Lung (tissue), 12 donors: ENCODE results near the gene NDUFS7. TPM values are rescaled to one million over a fixed set of nuclear protein-coding genes. Genes with fewer than 3 reads are reported as not detected.

Source experiments
- ATAC-seq: fragments of 200-7000 bp; cut with Tn5 transposase; one replicate; pipeline ENCODE4 v1.9.1; 2020; ENCODE audit warnings: moderate number of reproducible peaks; ENCODE audit not compliant: insufficient read depth, low FRiP score
- DNase-seq, 3 donors: peaks; one replicate each; pipeline ENCODE4 v3.0.0-alpha.2; 2013 to 2017
- H3K27ac ChIP-seq, 2 donors: one replicate each; pipeline ENCODE4 v1.5.1; 2013; ENCODE audit warnings: mild to moderate bottlenecking in 2 of 2, moderate library complexity in 2 of 2, control low read depth in 1 of 2, inconsistent platforms in 1 of 2, low read depth in 1 of 2, low read length in 1 of 2
- H3K27me3 ChIP-seq, 3 donors: one replicate each; pipeline ENCODE4 v1.5.1; 2013; ENCODE audit warnings: low read length in 2 of 3; ENCODE audit not compliant: control insufficient read depth in 3 of 3, insufficient read depth in 3 of 3
- H3K36me3 ChIP-seq, 4 donors: one replicate each; pipeline ENCODE4 v1.5.1; 2013; ENCODE audit warnings: low read length in 4 of 4, mild to moderate bottlenecking in 1 of 4, moderate library complexity in 1 of 4; ENCODE audit not compliant: control insufficient read depth in 4 of 4, insufficient read depth in 4 of 4
- H3K4me1 ChIP-seq, 5 donors: one replicate each; pipeline ENCODE4 v1.5.1; 2013; ENCODE audit warnings: low read length in 5 of 5, mild to moderate bottlenecking in 2 of 5, moderate library complexity in 1 of 5; ENCODE audit not compliant: control insufficient read depth in 5 of 5, insufficient read depth in 5 of 5
- H3K4me3 ChIP-seq: one replicate; pipeline ENCODE4 v1.5.1; 2013; ENCODE audit warnings: mild to moderate bottlenecking, control low read depth, moderate library complexity
- H3K9ac ChIP-seq, 2 donors: one replicate each; pipeline ENCODE4 v1.5.1; 2013; ENCODE audit warnings: low read length in 2 of 2, control low read depth in 1 of 2; ENCODE audit not compliant: insufficient read depth in 1 of 2
- H3K9me3 ChIP-seq, 4 donors: one replicate each; pipeline ENCODE4 v1.5.1; 2013; ENCODE audit warnings: low read length in 3 of 4, mild to moderate bottlenecking in 1 of 4, moderate library complexity in 1 of 4; ENCODE audit not compliant: control insufficient read depth in 4 of 4, insufficient read depth in 3 of 4
- WGBS, 2 donors: extraction: QIAGEN DNeasy Blood & Tissue Kit; methylation state at CpG; one replicate each; pipeline ENCODE4 v1.1.7; 2013; 5-methylcytosine and 5-hydroxymethylcytosine counted together
- polyA plus RNA-seq, 2 donors: library from polyadenylated mRNA; stranded (reverse); fragments of 200-250 nt; gene quantifications; one replicate each; pipeline ENCODE4 v1.2.1, GENCODE V29; 2013
- total RNA-seq, 2 donors: library from RNA; depleted of rRNA in 1 of 2; stranded (reverse); fragments of >200 nt in 1 of 2; gene quantifications; one replicate each; pipeline ENCODE4 v1.2.1, GENCODE V29; 2014 to 2021
- TF ChIP-seq, protein P1 (sequence below): IDR thresholded peaks from 2 replicates; pipeline ENCODE4 v1.5.1; 2012; ENCODE audit warnings: mild to moderate bottlenecking; ENCODE audit errors: control extremely low read depth, extremely low read depth
- donor health status: control.
- donor health status: control.
- donor health status: Bipolar disorder and iron deficiency.
- donor health status: healthy.
- donor health status: DM: yes; HTN: yes; CAD: no.

The NDUFS7 gene
- total and polyA plus RNA-seq, 4 donors, result 33.4 to 133 (median 108) TPM

DNA sequence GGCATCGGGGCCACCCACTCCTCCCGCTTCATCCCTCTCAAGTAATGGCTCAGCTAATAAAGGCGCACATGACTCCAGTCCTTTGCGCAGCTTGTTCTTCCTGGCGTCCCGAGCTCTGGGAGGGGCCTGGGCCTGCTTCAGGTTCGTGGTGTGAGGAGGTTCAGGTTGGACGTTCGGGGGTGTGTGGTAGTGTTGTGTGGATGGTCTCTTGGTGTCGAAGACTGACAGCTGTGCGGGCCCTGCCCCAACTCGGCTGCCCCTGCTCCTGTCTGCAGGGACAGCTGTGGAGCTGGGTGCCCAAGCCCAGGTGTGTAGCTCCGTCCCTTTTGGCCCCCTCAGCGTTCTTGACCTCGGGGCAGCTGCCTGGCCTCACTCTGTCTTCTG is 56.7 kb downstream of the NDUFS7 start:
- no peak for DNase-seq
- no peak overlapping the region for H3K27ac ChIP-seq
- WGBS, 2 donors, result 89 to 94% methylated on average over 15 of the region's 15 CpGs
- peaks cover 0 to 2% (median 0%) of the 10 kb centered on the region in 3 donors for H3K27me3 ChIP-seq
- TF ChIP-seq, protein P1, sequence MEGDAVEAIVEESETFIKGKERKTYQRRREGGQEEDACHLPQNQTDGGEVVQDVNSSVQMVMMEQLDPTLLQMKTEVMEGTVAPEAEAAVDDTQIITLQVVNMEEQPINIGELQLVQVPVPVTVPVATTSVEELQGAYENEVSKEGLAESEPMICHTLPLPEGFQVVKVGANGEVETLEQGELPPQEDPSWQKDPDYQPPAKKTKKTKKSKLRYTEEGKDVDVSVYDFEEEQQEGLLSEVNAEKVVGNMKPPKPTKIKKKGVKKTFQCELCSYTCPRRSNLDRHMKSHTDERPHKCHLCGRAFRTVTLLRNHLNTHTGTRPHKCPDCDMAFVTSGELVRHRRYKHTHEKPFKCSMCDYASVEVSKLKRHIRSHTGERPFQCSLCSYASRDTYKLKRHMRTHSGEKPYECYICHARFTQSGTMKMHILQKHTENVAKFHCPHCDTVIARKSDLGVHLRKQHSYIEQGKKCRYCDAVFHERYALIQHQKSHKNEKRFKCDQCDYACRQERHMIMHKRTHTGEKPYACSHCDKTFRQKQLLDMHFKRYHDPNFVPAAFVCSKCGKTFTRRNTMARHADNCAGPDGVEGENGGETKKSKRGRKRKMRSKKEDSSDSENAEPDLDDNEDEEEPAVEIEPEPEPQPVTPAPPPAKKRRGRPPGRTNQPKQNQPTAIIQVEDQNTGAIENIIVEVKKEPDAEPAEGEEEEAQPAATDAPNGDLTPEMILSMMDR, result no peak
- no peak for ATAC-seq
- H3K4me1 ChIP-seq, result peaks cover 0 to 17% (median 3%) of the 10 kb centered on the region in 5 donors
- H3K9ac ChIP-seq, result no peak overlapping the region
- no peaks in the 10 kb centered on the region for H3K9me3 ChIP-seq
- no peak overlapping the region for H3K4me3 ChIP-seq
- H3K36me3 ChIP-seq, result peaks cover 19 to 35% (median 30%) of the 10 kb centered on the region in 4 donors

DNA sequence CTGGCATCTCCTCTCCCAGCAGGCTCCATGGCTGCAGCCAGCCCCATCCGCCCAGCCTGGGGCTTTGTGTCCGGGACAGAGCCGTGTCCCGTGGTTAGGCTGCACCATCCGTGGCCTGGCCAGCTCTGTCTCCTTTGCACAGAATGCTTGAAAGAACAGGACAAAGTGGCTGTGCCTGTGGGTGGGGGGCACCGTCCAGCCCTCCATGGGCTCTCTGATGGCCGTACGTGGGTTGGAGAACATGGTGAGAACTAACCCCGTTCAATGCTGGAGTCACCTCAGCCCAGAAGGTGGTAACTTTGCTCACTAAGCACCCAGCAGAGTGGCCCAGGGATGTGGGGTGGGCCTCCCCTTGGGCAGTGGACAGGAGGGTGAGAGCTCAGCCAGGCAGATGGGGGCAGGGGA is 57.3 kb downstream of the NDUFS7 start:
- Histone ChIP-seq H3K9ac (no peak overlapping the region), H3K36me3 (peaks cover 19 to 35% (median 28%) of the 10 kb centered on the region in 4 donors), H3K27ac (no peak overlapping the region), H3K4me3 (no peak overlapping the region), H3K4me1 (peaks cover 0 to 17% (median 3%) of the 10 kb centered on the region in 5 donors), H3K9me3 (no peaks in the 10 kb centered on the region), H3K27me3 (peaks cover 0 to 3% (median 0%) of the 10 kb centered on the region in 3 donors)
- TF ChIP-seq, protein P1, result no peak
- 95 to 96% methylated on average over 9 of the region's 9 CpGs for WGBS, 2 donors
- DNase-seq (no peak), ATAC-seq (no peak)

DNA sequence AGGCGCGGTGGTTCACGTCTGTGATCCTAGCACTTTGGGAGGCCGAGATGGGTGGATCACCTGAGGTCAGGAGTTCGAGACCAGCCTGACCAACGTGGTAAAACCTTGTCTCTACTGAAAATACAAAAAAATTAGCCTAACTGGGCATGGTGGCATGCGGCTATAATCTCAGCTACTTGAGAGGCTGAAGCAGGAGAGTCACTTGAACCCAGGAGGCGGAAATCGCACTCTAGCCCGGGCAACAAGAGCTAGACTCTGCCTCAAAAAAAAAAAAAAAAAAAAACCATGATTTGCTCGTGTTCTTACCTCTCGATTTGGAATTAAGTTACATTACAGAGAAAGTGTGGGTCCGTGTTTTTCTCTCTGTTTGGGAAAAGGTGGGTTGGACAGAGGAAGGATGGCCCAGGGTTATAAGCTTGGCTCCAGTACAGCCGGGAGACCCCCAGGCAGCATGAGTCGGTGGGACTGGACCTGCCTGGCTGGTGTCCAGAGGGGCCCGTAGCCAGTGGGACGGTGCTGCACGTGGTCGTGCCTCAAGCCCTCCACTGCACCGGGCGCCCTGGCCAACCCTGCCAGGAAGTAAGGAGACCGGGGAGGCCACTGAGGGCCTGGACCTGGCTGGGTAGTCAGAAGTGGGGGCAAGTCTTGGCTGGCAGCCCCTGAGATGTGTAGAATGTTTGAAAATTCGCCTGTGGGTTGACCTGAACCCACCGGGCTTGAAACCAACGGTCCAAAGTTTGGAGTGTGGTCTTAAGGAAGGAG is 58.2 kb downstream of the NDUFS7 start:
- H3K4me3 ChIP-seq, result no peak overlapping the region
- DNase-seq (no peak), ATAC-seq (no peak)
- H3K27ac ChIP-seq, result no peak overlapping the region
- peaks cover 19 to 32% (median 28%) of the 10 kb centered on the region in 4 donors for H3K36me3 ChIP-seq
- H3K27me3 ChIP-seq, result peaks cover 0 to 3% (median 0%) of the 10 kb centered on the region in 3 donors
- H3K9me3 ChIP-seq, result no peaks in the 10 kb centered on the region
- no peak overlapping the region for H3K9ac ChIP-seq
- peaks cover 0 to 21% (median 3%) of the 10 kb centered on the region in 5 donors for H3K4me1 ChIP-seq
- TF ChIP-seq, protein P1, result no peak
- WGBS, 2 donors, result 91% methylated on average over 25 of the region's 25 CpGs

Other genes starting within 250 kb of the NDUFS7 start
- gene SBNO2, start 209.6 kb upstream of the NDUFS7 start, total RNA-seq, result 100 to 1,000 TPM in 1 of 2 donors, 10 to 100 TPM in 1; 45.6 to 128 TPM
- gene SBNO2, start 209.6 kb upstream of the NDUFS7 start, polyA plus RNA-seq, result 100 to 1,000 TPM in 1 of 2 donors, 10 to 100 TPM in 1; 63.3 to 155 TPM
- gene STK11, start 178.1 kb upstream of the NDUFS7 start, total RNA-seq, result 10 to 100 TPM; 51.0 to 58.3 TPM
- 10 to 100 TPM; 43.1 to 59.8 TPM for gene STK11, start 178.1 kb upstream of the NDUFS7 start, polyA plus RNA-seq
- gene CBARP, start 145.9 kb upstream of the NDUFS7 start, total RNA-seq, result under 1 TPM; 0.23 to 0.83 TPM
- under 1 TPM; 0.41 to 0.77 TPM for gene CBARP, start 145.9 kb upstream of the NDUFS7 start, polyA plus RNA-seq
- gene ATP5F1D, start 142.2 kb upstream of the NDUFS7 start, total RNA-seq, result 100 to 1,000 TPM in 1 of 2 donors, 10 to 100 TPM in 1; 27.1 to 217 TPM
- gene ATP5F1D, start 142.2 kb upstream of the NDUFS7 start, polyA plus RNA-seq, result 100 to 1,000 TPM; 157 to 266 TPM
- gene MIDN, start 135.3 kb upstream of the NDUFS7 start, total RNA-seq, result 100 to 1,000 TPM in 1 of 2 donors, 10 to 100 TPM in 1; 39.7 to 185 TPM
- 10 to 100 TPM; 49.3 to 68.0 TPM for gene MIDN, start 135.3 kb upstream of the NDUFS7 start, polyA plus RNA-seq
- 100 to 1,000 TPM; 435 to 443 TPM for gene CIRBP, start 114.6 kb upstream of the NDUFS7 start, total RNA-seq
- gene CIRBP, start 114.6 kb upstream of the NDUFS7 start, polyA plus RNA-seq, result 100 to 1,000 TPM; 313 to 488 TPM
- gene FAM174C, start 108.4 kb upstream of the NDUFS7 start, total RNA-seq, result 10 to 100 TPM; 17.5 to 66.5 TPM
- 10 to 100 TPM; 72.3 to 89.3 TPM for gene FAM174C, start 108.4 kb upstream of the NDUFS7 start, polyA plus RNA-seq
- under 1 TPM in 1 of 2 donors, not detected in 1; 0.37 TPM for gene EFNA2, start 98.0 kb upstream of the NDUFS7 start, total RNA-seq
- gene EFNA2, start 98.0 kb upstream of the NDUFS7 start, polyA plus RNA-seq, result not detected
- gene GAMT, start 17.6 kb downstream of the NDUFS7 start, total RNA-seq, result 1 to 10 TPM; 7.1 to 8.6 TPM
- gene GAMT, start 17.6 kb downstream of the NDUFS7 start, polyA plus RNA-seq, result 1 to 10 TPM; 2.9 to 7.6 TPM
- gene DAZAP1, start 23.7 kb downstream of the NDUFS7 start, total RNA-seq, result 100 to 1,000 TPM in 1 of 2 donors, 10 to 100 TPM in 1; 61.4 to 125 TPM
- 10 to 100 TPM; 77.3 to 82.8 TPM for gene DAZAP1, start 23.7 kb downstream of the NDUFS7 start, polyA plus RNA-seq
- 1,000 to 10,000 TPM in 1 of 2 donors, 100 to 1,000 TPM in 1; 574 to 1,157 TPM for gene RPS15, start 54.5 kb downstream of the NDUFS7 start, total RNA-seq
- 1,000 to 10,000 TPM; 2,710 to 2,993 TPM for gene RPS15, start 54.5 kb downstream of the NDUFS7 start, polyA plus RNA-seq
- under 1 TPM; 0.15 to 0.37 TPM for gene APC2, start 66.2 kb downstream of the NDUFS7 start, total RNA-seq
- under 1 TPM; 0.01 to 0.04 TPM for gene APC2, start 66.2 kb downstream of the NDUFS7 start, polyA plus RNA-seq
- gene C19orf25, start 95.3 kb downstream of the NDUFS7 start, total RNA-seq, result 10 to 100 TPM; 24.1 to 35.8 TPM
- gene C19orf25, start 95.3 kb downstream of the NDUFS7 start, polyA plus RNA-seq, result 10 to 100 TPM; 33.3 to 42.6 TPM
- 1 to 10 TPM; 7.1 to 7.9 TPM for gene PCSK4, start 106.4 kb downstream of the NDUFS7 start, total RNA-seq
- 1 to 10 TPM; 2.3 to 3.7 TPM for gene PCSK4, start 106.4 kb downstream of the NDUFS7 start, polyA plus RNA-seq
- gene REEP6, start 107.3 kb downstream of the NDUFS7 start, total RNA-seq, result 1 to 10 TPM; 3.0 to 6.8 TPM
- gene REEP6, start 107.3 kb downstream of the NDUFS7 start, polyA plus RNA-seq, result 1 to 10 TPM; 2.5 to 7.6 TPM
- 1 to 10 TPM in 1 of 2 donors, under 1 TPM in 1; 0.97 to 2.8 TPM for gene ADAMTSL5, start 129.1 kb downstream of the NDUFS7 start, total RNA-seq
- 1 to 10 TPM; 1.4 to 1.5 TPM for gene ADAMTSL5, start 129.1 kb downstream of the NDUFS7 start, polyA plus RNA-seq
- gene PLK5, start 140.2 kb downstream of the NDUFS7 start, total RNA-seq, result not detected
- gene PLK5, start 140.2 kb downstream of the NDUFS7 start, polyA plus RNA-seq, result under 1 TPM in 1 of 2 donors, not detected in 1; 0.09 TPM
- 10 to 100 TPM; 31.0 to 33.9 TPM for gene MEX3D, start 184.4 kb downstream of the NDUFS7 start, total RNA-seq
- gene MEX3D, start 184.4 kb downstream of the NDUFS7 start, polyA plus RNA-seq, result 1 to 10 TPM; 4.8 to 8.6 TPM
- 100 to 1,000 TPM in 1 of 2 donors, 10 to 100 TPM in 1; 48.1 to 102 TPM for gene MBD3, start 209.0 kb downstream of the NDUFS7 start, total RNA-seq
- gene MBD3, start 209.0 kb downstream of the NDUFS7 start, polyA plus RNA-seq, result 100 to 1,000 TPM in 1 of 2 donors, 10 to 100 TPM in 1; 74.8 to 129 TPM
- 100 to 1,000 TPM in 1 of 2 donors, 10 to 100 TPM in 1; 35.4 to 225 TPM for gene UQCR11, start 221.6 kb downstream of the NDUFS7 start, total RNA-seq
- 100 to 1,000 TPM; 122 to 131 TPM for gene UQCR11, start 221.6 kb downstream of the NDUFS7 start, polyA plus RNA-seq